GM12878 (cell line): ENCODE results near the gene DPF3.

Experiments used
- GABPA ChIP-seq: IDR thresholded peaks from 2 replicates; pipeline ENCODE4 v1.6.1; 2014; ENCODE audit warnings: antibody characterized with exemption, low read depth, mild to moderate bottlenecking, inconsistent platforms
- POLR2AphosphoS5 ChIP-seq: IDR thresholded peaks from 2 replicates; pipeline ENCODE4 v1.6.1; 2011; ENCODE audit warnings: mild to moderate bottlenecking, low read length, inconsistent platforms
- RAD21 ChIP-seq: IDR thresholded peaks from 2 replicates; pipeline ENCODE4 v1.6.1; 2011; ENCODE audit warnings: mild to moderate bottlenecking, low read depth, low read length, moderate library complexity; ENCODE audit not compliant: insufficient read depth
- SIN3A ChIP-seq: IDR thresholded peaks from 2 replicates; pipeline ENCODE4 v1.6.1; 2012; ENCODE audit warnings: low read depth, low read length, improper control_type of control experiment
- ZNF274 ChIP-seq: IDR thresholded peaks from one replicate; pipeline ENCODE4 v1.8.0; 2011; ENCODE audit not compliant: insufficient read length, insufficient read depth
- TF ChIP-seq, protein P1 (sequence below), 3 experiments: IDR thresholded peaks in 2 of 3; conservative IDR thresholded peaks in 1 of 3; 2 replicates each; pipeline ENCODE4 v1.5.1; 2011; ENCODE audit warnings: low read depth in 3 of 3, low read length in 3 of 3, mild to moderate bottlenecking in 3 of 3, control low read depth in 2 of 3, moderate library complexity in 2 of 3, inconsistent platforms in 1 of 3, mixed read lengths in 1 of 3; ENCODE audit not compliant: control insufficient read depth in 2 of 3, insufficient read depth in 1 of 3; ENCODE audit errors: extremely low read depth in 1 of 3

DNA sequence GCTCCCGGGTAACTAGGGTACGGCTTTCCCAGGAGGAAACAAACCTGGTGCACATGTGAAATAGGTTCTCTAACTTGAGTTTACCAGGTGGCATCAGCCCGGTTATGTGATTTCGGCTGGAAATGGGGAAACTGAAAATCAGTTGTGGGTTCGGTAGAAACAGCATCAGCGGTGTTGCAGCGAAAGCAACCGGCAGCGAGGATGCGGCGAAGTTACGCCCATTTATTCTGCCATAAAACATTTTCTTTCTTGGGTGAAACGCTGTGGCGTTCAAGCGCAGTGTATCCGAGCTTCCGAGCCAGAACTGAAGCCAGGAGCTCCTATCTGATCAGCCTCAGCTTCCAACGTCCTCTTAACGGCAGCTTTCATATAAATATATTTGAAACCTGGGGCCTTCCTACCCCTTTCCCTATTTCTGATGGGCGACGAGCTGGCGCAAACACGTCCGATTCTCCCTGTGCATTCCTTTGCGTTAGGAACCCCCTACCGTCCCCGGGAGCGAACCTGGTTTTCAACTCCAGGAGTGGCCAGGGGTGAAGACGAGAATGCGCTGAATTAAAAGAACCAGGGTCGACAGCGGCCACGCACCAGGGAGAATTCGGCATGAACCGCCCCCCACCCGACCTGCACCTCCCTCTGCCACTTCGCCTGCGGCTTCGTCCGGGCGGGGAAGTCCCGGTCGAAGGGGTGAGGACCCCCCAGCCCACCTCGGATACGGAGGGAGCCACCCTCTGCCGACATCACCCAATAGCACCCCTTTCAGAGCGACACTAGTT lies 1.6 kb downstream of the DPF3 start:
- TF ChIP-seq POLR2AphosphoS5 (no peak), SIN3A (no peak), ZNF274 (no peak), RAD21 (no peak), GABPA (no peak)
- TF ChIP-seq, protein P1, sequence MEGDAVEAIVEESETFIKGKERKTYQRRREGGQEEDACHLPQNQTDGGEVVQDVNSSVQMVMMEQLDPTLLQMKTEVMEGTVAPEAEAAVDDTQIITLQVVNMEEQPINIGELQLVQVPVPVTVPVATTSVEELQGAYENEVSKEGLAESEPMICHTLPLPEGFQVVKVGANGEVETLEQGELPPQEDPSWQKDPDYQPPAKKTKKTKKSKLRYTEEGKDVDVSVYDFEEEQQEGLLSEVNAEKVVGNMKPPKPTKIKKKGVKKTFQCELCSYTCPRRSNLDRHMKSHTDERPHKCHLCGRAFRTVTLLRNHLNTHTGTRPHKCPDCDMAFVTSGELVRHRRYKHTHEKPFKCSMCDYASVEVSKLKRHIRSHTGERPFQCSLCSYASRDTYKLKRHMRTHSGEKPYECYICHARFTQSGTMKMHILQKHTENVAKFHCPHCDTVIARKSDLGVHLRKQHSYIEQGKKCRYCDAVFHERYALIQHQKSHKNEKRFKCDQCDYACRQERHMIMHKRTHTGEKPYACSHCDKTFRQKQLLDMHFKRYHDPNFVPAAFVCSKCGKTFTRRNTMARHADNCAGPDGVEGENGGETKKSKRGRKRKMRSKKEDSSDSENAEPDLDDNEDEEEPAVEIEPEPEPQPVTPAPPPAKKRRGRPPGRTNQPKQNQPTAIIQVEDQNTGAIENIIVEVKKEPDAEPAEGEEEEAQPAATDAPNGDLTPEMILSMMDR (IDR thresholded peaks at IDR 0.05 in 2 of 3, conservative IDR thresholded peaks at IDR 0.05 in 1 of 3; ENCODE audit: control insufficient read depth in 2 of 3, extremely low read depth in 1 of 3, insufficient read depth in 1 of 3, low read depth in 3 of 3, low read length in 3 of 3) = peak in 1 of 3 experiments; percentile 5; a peak in 1 of 6 replicates
